GM10266 (cell line): Measurements from ENCODE around the gene PKIG.

Experiments
- DNase-seq: peaks from one replicate; pipeline ENCODE4 v3.0.0; 2012; ENCODE audit errors: extremely low spot score
- TF ChIP-seq, protein P1 (sequence below): IDR thresholded peaks from 2 replicates; pipeline ENCODE4 v1.5.1; 2012; ENCODE audit warnings: mild to moderate bottlenecking, low read depth; ENCODE audit not compliant: control insufficient read depth, insufficient read depth; ENCODE audit errors: missing control alignments

The PKIG gene

DNA sequence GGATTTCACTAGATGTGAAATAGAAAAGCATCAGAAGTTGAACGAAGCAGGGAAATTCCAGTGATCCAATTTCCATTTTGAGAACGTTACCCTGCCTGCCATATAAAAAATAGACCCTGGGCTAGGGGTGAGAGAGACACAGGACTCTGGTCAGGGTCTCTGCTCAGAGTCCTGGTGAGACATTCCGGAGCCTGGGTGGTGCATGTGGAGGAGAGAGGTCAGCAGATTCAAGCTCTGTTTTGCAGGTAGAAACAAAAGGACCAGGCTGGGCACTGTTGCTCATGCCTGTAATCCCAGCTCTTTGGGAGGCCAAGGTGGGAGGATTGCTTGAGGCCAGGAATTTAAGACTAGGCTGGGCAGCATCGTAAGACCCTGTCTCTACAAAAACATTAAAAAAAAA lies 17.9 kb downstream of the PKIG start:
- no peak for DNase-seq
- TF ChIP-seq, protein P1, sequence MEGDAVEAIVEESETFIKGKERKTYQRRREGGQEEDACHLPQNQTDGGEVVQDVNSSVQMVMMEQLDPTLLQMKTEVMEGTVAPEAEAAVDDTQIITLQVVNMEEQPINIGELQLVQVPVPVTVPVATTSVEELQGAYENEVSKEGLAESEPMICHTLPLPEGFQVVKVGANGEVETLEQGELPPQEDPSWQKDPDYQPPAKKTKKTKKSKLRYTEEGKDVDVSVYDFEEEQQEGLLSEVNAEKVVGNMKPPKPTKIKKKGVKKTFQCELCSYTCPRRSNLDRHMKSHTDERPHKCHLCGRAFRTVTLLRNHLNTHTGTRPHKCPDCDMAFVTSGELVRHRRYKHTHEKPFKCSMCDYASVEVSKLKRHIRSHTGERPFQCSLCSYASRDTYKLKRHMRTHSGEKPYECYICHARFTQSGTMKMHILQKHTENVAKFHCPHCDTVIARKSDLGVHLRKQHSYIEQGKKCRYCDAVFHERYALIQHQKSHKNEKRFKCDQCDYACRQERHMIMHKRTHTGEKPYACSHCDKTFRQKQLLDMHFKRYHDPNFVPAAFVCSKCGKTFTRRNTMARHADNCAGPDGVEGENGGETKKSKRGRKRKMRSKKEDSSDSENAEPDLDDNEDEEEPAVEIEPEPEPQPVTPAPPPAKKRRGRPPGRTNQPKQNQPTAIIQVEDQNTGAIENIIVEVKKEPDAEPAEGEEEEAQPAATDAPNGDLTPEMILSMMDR, result no peak

GRCh38 chr20:44600758-44601201 lies 18.4 kb downstream of the PKIG start:
- DNase-seq, result no peak
- TF ChIP-seq, protein P1, result no peak

DNA sequence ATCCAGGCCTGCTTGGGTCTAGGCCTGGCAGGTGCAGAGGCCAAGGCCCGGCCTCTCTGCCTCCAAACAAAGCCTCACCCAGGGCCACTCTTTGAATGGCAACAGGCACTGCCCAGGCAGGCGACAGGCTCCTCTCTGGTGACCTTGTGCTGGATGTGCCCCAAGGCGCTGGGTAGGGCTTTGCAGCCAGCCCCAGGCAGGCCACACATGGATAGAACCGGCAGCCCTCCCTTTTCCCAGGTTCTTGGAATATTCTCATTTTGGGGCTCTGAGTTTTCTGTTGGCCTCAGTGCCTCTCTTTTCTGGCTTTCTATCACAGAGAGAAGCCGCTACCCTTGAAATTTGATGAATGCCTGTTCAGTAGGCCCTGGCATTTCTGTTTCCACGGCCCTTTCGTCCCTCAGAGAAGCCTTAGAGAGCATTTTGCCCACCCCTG lies 18.9 kb downstream of the PKIG start:
- DNase-seq, result no peak
- TF ChIP-seq, protein P1, result no peak

- TF ChIP-seq, protein P1, result no peak
- DNase-seq, result no peak
These were observed 19.4 kb downstream of the PKIG start for GRCh38 chr20:44601801-44602204.

GRCh38 chr20:44603327-44603726 lies 20.9 kb downstream of the PKIG start:
- no peak for DNase-seq
- TF ChIP-seq, protein P1, result no peak

DNA sequence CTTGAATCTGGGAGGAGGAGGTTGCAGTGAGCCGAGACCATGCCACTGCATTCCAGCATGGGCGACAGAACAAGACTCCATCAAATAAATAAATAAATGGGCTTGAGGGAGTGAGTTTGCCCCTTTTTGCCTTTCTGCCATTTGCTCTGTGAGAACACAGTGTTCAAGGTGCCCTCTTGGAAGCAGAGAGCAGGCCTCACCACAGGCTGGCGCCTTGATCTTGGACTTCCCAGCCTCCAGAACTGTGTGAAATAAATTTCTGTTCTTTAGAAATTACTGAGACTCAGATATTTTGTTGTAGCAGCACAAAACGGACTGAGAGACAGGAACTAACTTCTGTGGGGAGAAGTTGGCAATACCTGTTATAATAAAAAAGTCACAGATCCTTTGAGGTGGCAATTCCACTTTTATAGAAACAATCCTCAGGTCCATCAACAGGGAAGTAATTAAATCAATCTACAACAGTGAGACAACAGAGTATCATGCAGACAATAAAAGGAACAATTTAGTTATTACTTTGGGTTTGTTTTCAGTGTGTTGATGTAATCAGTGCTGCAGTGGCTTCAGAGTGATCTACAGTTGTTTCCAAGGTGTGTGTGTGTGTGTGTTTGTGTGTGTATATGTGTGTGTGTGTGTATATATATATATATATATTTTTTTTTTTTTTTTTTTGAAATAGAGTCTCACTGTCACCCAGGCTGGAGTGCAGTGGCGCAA lies 24.5 kb downstream of the PKIG start:
- DNase-seq, result no peak
- TF ChIP-seq, protein P1, result no peak

- DNase-seq, result no peak
- TF ChIP-seq, protein P1, result no peak
These were observed 26.7 kb downstream of the PKIG start for GRCh38 chr20:44609006-44609515.
